Esophagus mucosa (tissue), 1 donor: ENCODE results near the gene FAM83F. TPM values are rescaled to one million over a fixed set of nuclear protein-coding genes. Genes with fewer than 3 reads are reported as not detected.

Experiments used
- ATAC-seq: fragments of 200-7000 bp; cut with Tn5 transposase; one replicate; pipeline ENCODE4 v1.9.1; 2020
- total RNA-seq: library from RNA; stranded (reverse); gene quantifications from one replicate; pipeline ENCODE4 v1.2.4, GENCODE V29; 2023
- donor health status: DM: yes; HTN: yes; CAD: no.

Gene FAM83F
- total RNA-seq, 1 donor from 2014 or later = 50.7 TPM

DNA sequence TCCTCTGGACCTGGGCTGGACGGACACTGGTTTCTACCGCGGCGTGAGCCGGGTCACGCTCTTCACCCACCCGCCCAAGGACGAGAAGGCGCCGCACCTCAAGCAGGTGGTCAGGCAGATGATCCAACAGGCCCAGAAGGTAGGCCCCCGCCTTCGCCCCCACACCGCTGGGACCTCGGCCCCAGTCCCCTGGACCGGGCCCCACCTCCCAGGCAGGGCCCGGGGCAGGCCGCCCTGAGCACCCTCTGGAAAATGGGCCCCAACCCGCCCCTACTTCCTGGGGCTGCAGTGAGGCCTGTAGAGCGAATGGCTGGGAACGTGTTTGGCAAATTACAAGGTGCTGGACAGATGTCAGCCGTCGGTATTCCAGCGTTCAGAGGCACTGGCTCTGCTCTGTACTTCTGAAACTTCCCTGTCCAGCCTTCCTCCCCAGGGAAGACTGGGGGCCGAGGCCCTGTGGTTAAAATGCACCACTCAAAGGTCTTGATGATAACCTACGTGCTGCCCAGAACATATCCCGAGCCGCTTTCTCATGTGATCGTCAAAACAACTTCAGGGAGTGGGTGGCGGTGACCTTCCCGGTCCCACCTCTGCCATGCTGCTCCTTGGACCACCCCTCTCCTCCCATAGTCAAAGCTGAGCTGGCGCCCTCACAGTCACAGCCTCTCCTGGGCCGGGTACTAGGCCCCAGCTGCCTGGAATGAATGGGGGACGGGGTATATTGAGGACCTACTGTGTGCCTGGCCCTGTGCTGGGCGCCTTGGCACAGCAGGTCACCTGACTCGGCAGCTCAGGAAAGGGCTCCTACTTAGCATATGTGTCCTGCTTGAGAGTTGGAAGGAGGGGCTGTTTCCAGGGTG is 869 bp downstream of the FAM83F start:
- ATAC-seq = peak; percentile 15

GRCh38 chr22:39996732-39997131 is 2.0 kb downstream of the FAM83F start:
- peak; percentile 22 for ATAC-seq

DNA sequence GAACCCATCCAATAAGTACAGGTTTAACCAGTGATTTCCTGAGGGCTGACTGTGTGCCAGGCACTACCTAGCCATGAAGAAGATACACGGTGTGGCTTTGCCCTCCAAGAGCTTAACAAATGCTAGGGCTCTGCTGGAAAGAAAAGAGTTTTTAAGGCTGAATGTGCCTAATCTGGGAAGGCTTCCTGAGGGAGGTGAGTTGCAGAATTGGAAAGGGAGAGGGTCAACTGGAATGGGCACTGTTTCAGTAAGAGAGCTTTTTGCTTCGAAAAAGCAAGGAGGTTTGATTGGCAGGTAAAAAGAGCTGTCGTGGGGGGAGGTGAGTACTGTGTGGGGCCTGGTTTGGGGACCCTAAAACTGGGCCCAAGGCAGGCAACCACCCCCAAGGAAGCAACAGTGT is 2.7 kb downstream of the FAM83F start:
- no peak for ATAC-seq

- no peak for ATAC-seq
Observed at GRCh38 chr22:39997939-39998726, 3.4 kb downstream of the FAM83F start.

DNA sequence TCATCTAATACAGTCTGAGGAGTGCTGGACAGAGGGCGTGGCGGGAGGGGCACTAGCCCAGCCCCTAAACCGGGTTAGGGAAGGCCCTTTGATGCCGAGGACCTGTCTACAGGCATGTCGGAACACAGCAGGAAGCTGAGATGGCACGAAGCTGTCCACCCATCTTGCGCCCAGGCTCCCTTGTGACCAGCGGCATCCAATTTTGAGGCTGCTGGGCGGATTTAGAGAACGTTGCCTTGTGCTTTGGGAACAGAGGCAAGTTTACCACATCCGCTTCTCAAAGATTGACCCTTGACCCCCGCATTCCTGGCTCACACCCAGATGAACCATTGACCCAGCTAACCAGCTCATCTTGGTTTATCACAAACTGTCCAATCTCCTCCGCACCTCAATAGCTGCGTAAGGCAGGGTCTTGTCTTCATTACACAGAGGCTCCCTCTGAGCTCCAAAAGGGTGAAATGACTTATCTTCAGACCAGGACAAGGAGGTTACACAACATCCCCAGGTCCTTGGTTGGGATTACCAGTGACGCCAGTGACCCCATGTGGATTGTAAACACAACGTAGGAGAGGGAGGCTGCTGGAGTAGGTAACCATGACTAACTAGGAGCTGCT is 4.5 kb downstream of the FAM83F start:
- peak; percentile 56 for ATAC-seq

DNA sequence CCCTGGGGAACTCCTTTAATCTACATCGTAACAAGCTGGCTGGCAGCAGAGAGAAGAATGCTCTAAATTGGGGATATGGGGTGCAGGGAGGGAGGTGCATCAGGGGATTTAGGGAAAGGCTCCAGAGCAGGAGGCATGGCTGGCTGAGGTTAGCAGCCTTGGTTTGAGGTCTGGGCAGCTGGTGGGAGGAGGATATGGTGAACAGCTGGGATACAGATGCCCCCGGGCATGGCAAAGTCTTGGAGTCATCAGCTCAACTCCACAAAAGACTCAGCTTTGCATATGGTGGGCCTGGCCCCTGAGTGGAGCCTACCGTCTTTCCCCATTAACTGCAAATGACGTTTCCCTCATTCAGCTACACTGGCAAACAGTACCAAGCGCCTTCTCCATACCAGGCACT is 5.4 kb downstream of the FAM83F start:
- no peak for ATAC-seq

GRCh38 chr22:40001106-40001505 is 6.4 kb downstream of the FAM83F start:
- no peak for ATAC-seq

- no peak for ATAC-seq
Observed at GRCh38 chr22:40001800-40002577, 7.2 kb downstream of the FAM83F start.

- no peak for ATAC-seq
Observed at GRCh38 chr22:40002935-40003715, 8.4 kb downstream of the FAM83F start.

DNA sequence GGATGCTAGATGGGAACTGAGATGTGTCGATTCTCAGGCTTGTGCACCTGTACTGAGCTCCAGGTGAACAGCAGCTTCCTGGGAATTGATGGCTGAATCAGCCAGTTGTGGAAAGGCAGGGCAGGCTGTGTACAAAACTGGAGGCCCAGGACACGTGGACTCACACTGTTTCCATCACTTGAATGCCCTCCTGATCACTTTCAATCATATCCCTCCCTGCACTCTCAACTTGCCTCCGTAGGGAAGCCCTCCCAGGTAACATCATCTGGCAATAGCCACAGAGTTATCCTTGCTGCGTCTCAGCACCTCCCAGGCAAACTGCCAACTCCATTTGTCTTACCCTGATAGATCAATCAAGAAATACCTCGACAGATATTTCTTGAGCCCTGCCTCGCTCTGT is 10.1 kb downstream of the FAM83F start:
- ATAC-seq = no peak

- peak; percentile 15 for ATAC-seq
Observed at GRCh38 chr22:40006641-40007040, 11.9 kb downstream of the FAM83F start.

DNA sequence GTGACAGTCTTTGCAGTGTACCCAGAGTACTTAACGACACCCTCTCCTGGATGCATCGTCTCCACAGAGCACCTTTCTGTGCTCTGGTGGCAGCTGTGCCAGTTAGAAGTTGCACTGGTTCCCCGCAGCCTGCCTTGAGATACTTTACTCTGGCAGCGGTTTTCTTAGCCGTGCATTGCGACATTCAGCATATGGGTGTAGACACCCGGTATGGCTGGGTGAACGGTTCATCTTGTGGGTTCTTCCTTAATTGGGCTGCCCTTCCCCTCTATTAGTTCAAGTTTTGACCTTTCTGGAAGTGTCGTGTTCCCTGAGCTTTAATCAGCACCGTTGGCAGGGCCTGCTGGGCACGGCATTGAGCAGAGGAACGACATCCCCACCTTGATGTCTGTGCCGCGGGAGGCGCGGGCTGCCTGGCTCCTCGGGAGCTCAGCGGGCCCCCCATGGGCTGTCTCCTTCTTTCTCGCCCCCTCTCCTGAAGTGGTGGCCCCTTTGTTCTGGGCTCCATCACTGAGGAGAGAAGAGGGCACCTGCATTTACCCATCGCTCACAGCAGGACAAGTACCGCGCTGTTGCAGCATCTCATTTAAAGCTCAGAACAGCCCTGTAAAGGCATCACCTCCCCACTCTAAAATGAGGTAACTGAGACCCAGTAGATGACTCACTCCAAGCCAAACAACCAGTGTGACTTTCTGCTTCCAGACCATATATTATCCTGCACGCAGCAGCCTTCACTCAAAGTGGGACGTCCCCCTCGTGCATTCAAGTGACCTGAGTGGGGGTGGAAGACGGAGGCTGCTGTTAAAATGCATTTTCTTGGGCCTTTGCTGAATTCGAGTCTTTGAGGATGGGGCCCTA is 13.3 kb downstream of the FAM83F start:
- ATAC-seq = peak; percentile 50

DNA sequence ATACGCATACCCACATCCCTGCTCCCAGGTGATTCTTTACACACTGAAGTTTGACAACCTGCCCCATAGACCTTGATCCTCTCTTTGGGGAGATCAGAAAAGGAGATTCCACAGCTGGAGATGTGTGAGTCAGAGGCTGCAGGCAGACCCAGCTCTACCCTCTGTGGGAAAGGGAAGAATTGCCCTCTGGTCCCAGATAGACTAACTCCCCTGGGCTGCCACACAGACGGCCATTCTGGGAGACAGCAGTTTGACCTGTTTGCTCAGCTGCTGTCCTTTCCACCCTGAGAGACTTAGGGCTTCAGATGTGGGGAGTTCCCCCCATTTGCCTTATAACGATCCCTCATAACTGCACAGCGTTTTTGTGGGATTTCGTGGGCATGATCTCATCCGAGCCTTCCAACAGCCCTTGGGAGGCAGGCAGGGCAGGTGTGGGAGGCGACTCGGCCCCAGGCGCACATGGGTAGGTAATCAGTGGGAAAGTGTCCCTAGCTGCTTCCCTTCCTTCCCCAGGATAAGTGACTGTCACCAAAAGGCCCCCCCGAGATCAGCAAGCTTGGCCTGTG is 14.1 kb downstream of the FAM83F start:
- ATAC-seq = peak; percentile 4

GRCh38 chr22:40009292-40009774 is 14.6 kb downstream of the FAM83F start:
- ATAC-seq = peak; percentile 66

DNA sequence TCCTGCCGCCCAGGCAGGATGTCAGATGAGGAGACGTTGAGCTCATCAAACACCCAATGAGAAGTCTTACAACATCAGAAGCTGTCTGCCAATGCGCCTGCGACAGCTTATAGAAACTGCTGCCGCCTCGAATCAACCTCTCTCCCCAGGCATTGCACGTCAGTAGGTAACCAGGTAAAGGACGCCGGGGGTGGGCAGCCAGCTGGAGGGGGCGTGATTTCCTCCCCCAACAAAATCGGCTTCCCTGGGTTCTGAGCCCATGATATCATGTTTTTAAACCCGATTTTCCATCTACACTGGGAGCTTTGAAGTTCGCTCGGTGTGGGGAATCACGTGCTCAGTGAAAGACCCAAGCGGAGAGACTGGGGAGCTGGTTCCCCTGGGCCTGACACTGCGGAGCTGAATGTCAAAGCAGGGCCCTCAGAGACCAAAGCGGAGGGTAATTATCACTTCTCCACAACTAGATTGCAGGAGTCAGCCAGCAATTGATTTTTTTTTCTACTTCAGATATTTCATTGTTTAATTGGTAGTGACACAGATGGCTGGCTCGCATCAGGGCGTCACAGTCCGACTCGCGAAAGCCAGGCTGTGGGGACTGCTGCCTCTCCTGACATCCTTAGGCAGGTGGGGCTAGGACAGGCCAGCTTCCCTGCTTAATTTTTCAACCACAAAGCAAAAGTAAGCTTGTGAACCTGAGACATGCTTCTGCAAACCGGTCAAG is 15.4 kb downstream of the FAM83F start:
- ATAC-seq = peak; percentile 10

DNA sequence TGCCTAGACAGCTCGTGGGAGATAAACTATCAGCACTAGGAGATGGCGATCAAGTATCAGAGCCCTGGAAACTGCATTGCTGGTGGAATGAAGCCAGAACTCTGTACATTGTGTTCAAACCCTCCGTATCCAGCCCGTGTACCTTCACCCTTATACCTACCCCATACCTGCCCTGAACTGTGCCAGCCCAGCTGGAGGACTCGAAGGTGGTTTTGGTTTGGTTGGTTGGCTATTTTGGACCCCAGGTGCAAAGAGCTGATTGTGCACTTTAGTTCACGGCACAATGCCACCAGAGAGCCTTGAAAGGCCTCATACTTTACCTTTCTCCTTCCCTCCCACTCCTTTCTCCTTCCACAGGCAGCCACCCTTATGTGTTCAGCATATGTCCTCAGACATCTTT is 16.0 kb downstream of the FAM83F start:
- ATAC-seq = no peak

GRCh38 chr22:40014667-40015248 is 20.0 kb downstream of the FAM83F start:
- ATAC-seq = peak; percentile 75

DNA sequence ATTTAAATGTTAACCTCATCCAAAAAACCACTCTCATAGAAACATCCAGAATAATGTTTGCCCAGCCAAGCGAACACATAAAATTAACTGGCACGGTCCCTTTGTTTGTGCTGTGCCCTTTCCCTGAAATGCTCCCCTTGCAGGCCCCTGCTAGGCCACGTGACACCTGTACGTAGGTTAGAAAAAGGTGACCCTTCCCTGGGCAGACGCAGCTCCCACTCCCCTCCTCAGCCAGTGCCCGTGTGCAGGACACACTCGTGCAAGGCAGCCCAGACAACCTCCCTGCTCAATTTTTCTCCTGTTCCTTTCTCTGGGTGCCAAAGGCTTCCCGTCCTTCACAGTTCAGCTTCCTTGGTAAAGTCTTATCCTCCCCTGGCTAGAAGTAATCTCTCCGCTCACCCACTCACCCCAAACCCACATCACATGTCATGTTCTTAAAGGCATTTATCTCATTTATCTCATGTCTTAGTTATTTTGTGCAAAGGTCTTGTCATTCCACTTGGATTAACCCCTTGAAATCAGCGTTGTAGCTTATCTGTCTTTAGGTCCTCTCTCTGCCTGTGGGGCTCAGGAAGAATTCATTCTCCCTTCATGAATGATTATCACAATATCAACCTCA is 20.7 kb downstream of the FAM83F start:
- no peak for ATAC-seq

DNA sequence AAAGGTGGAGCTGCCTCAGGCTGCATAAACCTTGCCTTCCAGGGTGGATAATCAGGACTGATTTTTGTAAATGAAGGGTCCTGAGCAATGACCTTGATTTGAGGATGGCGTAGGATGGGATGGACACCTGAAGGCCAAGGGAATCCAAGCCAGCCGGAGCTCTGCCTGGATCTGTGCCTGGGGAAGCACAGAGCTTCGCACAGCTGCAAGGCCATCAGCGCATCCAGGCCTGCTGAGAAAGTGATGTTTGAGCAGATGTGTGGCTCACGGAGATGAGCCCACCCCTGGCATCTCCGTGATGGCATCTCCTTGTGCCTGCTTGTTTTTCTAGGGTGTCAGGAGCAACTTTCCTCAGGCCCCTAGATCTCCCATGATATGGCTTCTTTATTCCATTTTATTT is 23.3 kb downstream of the FAM83F start:
- ATAC-seq = no peak
